SK-N-MC (cell line): ENCODE data around the gene TECR.
"Not testable (repeated sequence)": the region's sequence is repeated elsewhere in the genome, so short reads cannot be mapped to it uniquely, and the experiment has no call there.

Experiments
- DNase-seq: peaks from one replicate; pipeline ENCODE4 v3.0.0-alpha.2; 2011; ENCODE audit warnings: low read depth, low spot score
- H3K27ac ChIP-seq: fragments of 200-600 bp; sonication (generic); 2 replicates; pipeline ENCODE4 v1.5.1; 2016; ENCODE audit warnings: mixed run types
- H3K36me3 ChIP-seq: fragments of 200-600 bp; sonication (generic); 2 replicates; pipeline ENCODE4 v1.6.1; 2017; ENCODE audit warnings: antibody characterized with exemption, low read length, mixed read lengths; ENCODE audit not compliant: insufficient read depth
- H3K4me3 ChIP-seq: fragments of 200-600 bp; sonication (generic); 2 replicates; pipeline ENCODE4 v1.5.1; 2016
- H3K9ac ChIP-seq: fragments of 200-600 bp; sonication (generic); 2 replicates; pipeline ENCODE4 v1.8.0; 2017; ENCODE audit warnings: mixed run types, mixed read lengths; ENCODE audit not compliant: insufficient read length
- H3K9me3 ChIP-seq: fragments of 200-600 bp; sonication (generic); 2 replicates; pipeline ENCODE4 v1.6.1; 2017; ENCODE audit warnings: low read depth, mild to moderate bottlenecking, antibody characterized with exemption, low read length, moderate library complexity, mixed read lengths
- EZH2 ChIP-seq: fragments of 200-600 bp; sonication (generic); IDR thresholded peaks from one replicate; pipeline ENCODE4 v1.6.1; 2017; ENCODE audit warnings: antibody characterized with exemption
- FOXP2 ChIP-seq: optimal IDR thresholded peaks from 2 replicates; pipeline ENCODE3; 2011; ENCODE audit warnings: mild to moderate bottlenecking, moderate library complexity; ENCODE audit not compliant: insufficient read depth; ENCODE audit errors: extremely low read length, control extremely low read depth
- POLR2AphosphoS5 ChIP-seq: IDR thresholded peaks from 2 replicates; pipeline ENCODE4 v1.6.1; 2012; ENCODE audit warnings: mild to moderate bottlenecking, low read depth, low read length, borderline replicate concordance

The TECR gene

GRCh38 chr19:14528419-14529253 is 758 bp upstream of the TECR start:
- Histone ChIP-seq H3K4me3 (peak overlapping the region; percentile 96), H3K9me3 (no peaks in the 10 kb centered on the region), H3K27ac (0 out of 2 replicates have a peak overlapping the region, but pooled peaks have one; percentile 4), H3K9ac (no peak overlapping the region), H3K36me3 (peaks cover 14% of the 10 kb centered on the region)
- no peak for DNase-seq
- TF ChIP-seq EZH2 (no peak), POLR2AphosphoS5 (no peak), FOXP2 (no peak)

- Histone ChIP-seq H3K9ac (peak overlapping the region; percentile 81), H3K4me3 (peak overlapping the region; percentile 96), H3K36me3 (peaks cover 21% of the 10 kb centered on the region), H3K27ac (peak overlapping the region; percentile 86), H3K9me3 (no peaks in the 10 kb centered on the region)
- TF ChIP-seq EZH2 (no peak), POLR2AphosphoS5 (no peak), FOXP2 (no peak)
- DNase-seq = no peak
Measured at GRCh38 chr19:14530005-14530348, 583 bp downstream of the TECR start.

- no peak for DNase-seq
- Histone ChIP-seq H3K4me3 (peak overlapping the region; percentile 96), H3K9ac (peak overlapping the region; percentile 81), H3K9me3 (no peaks in the 10 kb centered on the region), H3K27ac (peak overlapping the region; percentile 27), H3K36me3 (peaks cover 21% of the 10 kb centered on the region)
- TF ChIP-seq POLR2AphosphoS5 = no peak
- no peak for TF ChIP-seq EZH2
Measured at GRCh38 chr19:14530506-14530905, 1.1 kb downstream of the TECR start.

GRCh38 chr19:14533450-14533849 is 4.1 kb downstream of the TECR start:
- no peaks in the 10 kb centered on the region for H3K9me3 ChIP-seq
- no peak overlapping the region for H3K4me3 ChIP-seq
- peaks cover 21% of the 10 kb centered on the region for H3K36me3 ChIP-seq
- TF ChIP-seq FOXP2 (no peak), EZH2 (no peak), POLR2AphosphoS5 (no peak)
- no peak overlapping the region; the same call in 1 of the 2 replicates for H3K27ac ChIP-seq
- no peak for DNase-seq
- H3K9ac ChIP-seq = no peak overlapping the region

GRCh38 chr19:14536926-14537692 is 7.7 kb downstream of the TECR start:
- no peak for DNase-seq
- H3K9ac ChIP-seq = no peak overlapping the region
- no peak for TF ChIP-seq EZH2
- TF ChIP-seq FOXP2 = no peak
- no peak for TF ChIP-seq POLR2AphosphoS5
- H3K36me3 ChIP-seq = peaks cover 25% of the 10 kb centered on the region
- H3K4me3 ChIP-seq = peak overlapping the region; percentile 30; the same call in 1 of the 2 replicates
- no peaks in the 10 kb centered on the region for H3K9me3 ChIP-seq
- peak overlapping the region; percentile 60 for H3K27ac ChIP-seq

- Histone ChIP-seq H3K4me3 (peak overlapping the region; percentile 10; the same call in 1 of the 2 replicates), H3K27ac (peak overlapping the region; percentile 98), H3K9me3 (no peaks in the 10 kb centered on the region), H3K9ac (no peak overlapping the region), H3K36me3 (peaks cover 5% of the 10 kb centered on the region; the same call in 1 of the 2 replicates)
- TF ChIP-seq EZH2 (no peak), POLR2AphosphoS5 (no peak), FOXP2 (no peak)
- DNase-seq = no peak
Measured at GRCh38 chr19:14540741-14541525, 11.5 kb downstream of the TECR start.

GRCh38 chr19:14541979-14542378 is 12.6 kb downstream of the TECR start:
- peak overlapping the region; percentile 98 for H3K27ac ChIP-seq
- H3K9ac ChIP-seq, DNase-seq, H3K4me3 ChIP-seq, H3K9me3 ChIP-seq, H3K36me3 ChIP-seq: not testable (repeated sequence)
